Mucosa of descending colon (tissue), 3 donors: Measurements from ENCODE around the gene SULT1A1. TPM values are rescaled to one million over a fixed set of nuclear protein-coding genes. Genes with fewer than 3 reads are reported as not detected.
A peak's percentile ranks its signal among the peaks of the same experiment; 100 is the strongest.
"Not testable (repeated sequence)": the region's sequence is repeated elsewhere in the genome, so short reads cannot be mapped to it uniquely, and the experiment has no call there.

ENCODE experiments used
- ATAC-seq: fragments of 200-7000 bp; cut with Tn5 transposase; one replicate; pipeline ENCODE4 v1.9.1; 2020; ENCODE audit warnings: mild to moderate bottlenecking, moderate library complexity
- DNase-seq, 3 donors: peaks; one replicate each; pipeline ENCODE4 v3.0.0-alpha.2; 2020
- H3K36me3 ChIP-seq: fragments of 200-600 bp; one replicate; pipeline ENCODE4 v1.8.0; 2021; ENCODE audit warnings: low read depth, mild to moderate bottlenecking
- H3K4me1 ChIP-seq: fragments of 200-600 bp; one replicate; pipeline ENCODE4 v1.8.0; 2021; ENCODE audit warnings: low read depth, mild to moderate bottlenecking
- H3K4me3 ChIP-seq: fragments of 200-600 bp; one replicate; pipeline ENCODE4 v1.8.0; 2021; ENCODE audit warnings: mild to moderate bottlenecking
- H3K9me3 ChIP-seq: fragments of 200-600 bp; one replicate; pipeline ENCODE4 v1.8.0; 2021; ENCODE audit warnings: mild to moderate bottlenecking
- CTCF ChIP-seq: fragments of 200-600 bp; IDR thresholded peaks from one replicate; pipeline ENCODE4 v1.8.0; 2022; ENCODE audit warnings: antibody characterized with exemption, mild to moderate bottlenecking
- intact Hi-C, 2 donors: fragments of 100-400 bp; cut with DNase I in 1 of 2; cut with micrococcal nuclease in 1 of 2; formaldehyde crosslinking; loops; one replicate each; pipeline versions ENCODE4 v1.11.0 to v1.11.1; 2022; cut with DNase I, micrococcal nuclease
- total RNA-seq, 3 donors: library from RNA; stranded (reverse); fragmentation: NEBNext Ultra II Directional in 2 of 3; extraction: Animal tissue kit (Norgen Biotek cat#: 25700) in 2 of 3; gene quantifications; one replicate each; pipeline versions ENCODE4 v1.2.1 to v1.2.4, GENCODE V29; 2021 to 2023
- donor health status: DM: no; HTN: no; CAD: no; lungs with moderate emphysema.
- donor health status: DM: no; HTN: no; CAD: no.
- donor health status: DM: no; HTN: yes; CAD: no.

SULT1A1 gene
- total RNA-seq, 3 donors from 2014 or later, result 52.4 to 254 (median 138) TPM

GRCh38 chr16:28604186-28604565 is 5.7 kb downstream of the SULT1A1 start:
- Histone ChIP-seq H3K4me1 (peaks cover 1% of the 10 kb centered on the region), H3K4me3 (no peak overlapping the region), H3K36me3 (no peaks in the 10 kb centered on the region), H3K9me3 (no peaks in the 10 kb centered on the region)
- ATAC-seq (no peak), DNase-seq (no peak)
- intact Hi-C loops, result no loop called here
- no peak for TF ChIP-seq CTCF

DNA sequence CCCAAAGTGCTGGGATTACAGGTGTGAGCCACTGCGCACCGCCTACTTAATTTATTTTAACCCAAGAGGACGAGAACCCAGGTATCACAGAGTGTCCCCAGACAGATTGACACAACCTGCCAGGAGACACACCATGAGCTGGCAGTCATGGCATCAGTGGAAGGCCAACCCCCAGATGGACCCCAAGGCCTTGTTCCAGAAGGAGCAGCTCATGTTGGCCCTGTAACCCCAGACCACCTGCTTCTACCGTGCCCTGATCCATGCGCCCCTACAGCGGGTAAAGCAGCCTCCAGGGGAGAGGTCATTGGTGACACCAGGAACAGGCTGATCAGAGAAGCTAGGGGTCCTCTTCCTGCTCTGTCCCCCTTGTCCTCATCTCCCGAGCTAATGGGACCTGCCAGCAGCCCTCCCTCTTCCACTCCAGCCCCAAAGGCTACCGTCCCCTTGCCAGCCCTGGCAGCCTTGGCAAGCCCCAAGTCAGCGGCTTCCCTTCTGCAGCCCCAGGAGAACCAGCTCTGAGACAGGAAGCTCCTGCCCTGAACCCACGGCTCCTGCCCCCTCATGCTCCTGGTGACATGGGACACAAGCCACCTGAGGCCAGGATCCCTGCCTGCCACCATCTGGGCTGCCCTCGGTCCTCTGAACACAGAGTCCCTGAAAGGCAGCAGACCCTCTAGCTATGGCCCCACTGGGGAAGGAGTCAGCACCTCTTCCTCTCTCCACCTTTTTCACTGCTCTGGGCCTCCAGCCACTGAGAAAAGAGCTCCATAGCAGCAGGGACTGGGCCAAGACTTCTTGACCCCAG is 6.3 kb downstream of the SULT1A1 start:
- ATAC-seq (no peak), DNase-seq (no peak)
- TF ChIP-seq CTCF, result no peak
- H3K36me3 ChIP-seq, result no peaks in the 10 kb centered on the region
- intact Hi-C loops, result no loop called here
- H3K4me3 ChIP-seq, result no peak overlapping the region
- no peaks in the 10 kb centered on the region for H3K4me1 ChIP-seq
- no peaks in the 10 kb centered on the region for H3K9me3 ChIP-seq

GRCh38 chr16:28602529-28602928 is 7.3 kb downstream of the SULT1A1 start:
- Histone ChIP-seq H3K4me3 (no peak overlapping the region), H3K4me1 (peaks cover 7% of the 10 kb centered on the region), H3K36me3 (no peaks in the 10 kb centered on the region), H3K9me3 (no peaks in the 10 kb centered on the region)
- DNase-seq (no peak), ATAC-seq (no peak)
- intact Hi-C loops, result no loop called here
- no peak for TF ChIP-seq CTCF

DNA sequence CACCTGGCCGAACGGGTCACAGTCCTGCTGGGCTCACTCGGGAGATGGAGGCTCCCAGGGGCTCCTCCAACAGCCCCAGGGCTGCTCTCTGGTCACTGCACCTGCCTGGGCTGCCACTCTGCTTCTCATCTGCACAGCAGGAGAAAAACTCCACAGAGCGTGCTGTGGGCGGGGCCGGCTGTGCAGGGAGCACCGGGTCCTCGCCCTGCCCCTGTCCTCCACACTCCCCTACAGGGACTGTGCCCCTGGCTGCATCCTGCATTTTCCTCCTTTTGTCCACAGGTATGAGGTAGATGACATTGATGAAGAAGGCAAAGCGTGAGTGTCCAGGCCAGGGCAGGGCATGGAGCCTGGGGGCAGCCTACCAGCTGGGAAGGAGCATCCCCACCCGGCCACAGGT is 7.8 kb downstream of the SULT1A1 start:
- H3K4me3 ChIP-seq, intact Hi-C loops, ATAC-seq, DNase-seq, H3K4me1 ChIP-seq, H3K9me3 ChIP-seq, H3K36me3 ChIP-seq: not testable (repeated sequence)

DNA sequence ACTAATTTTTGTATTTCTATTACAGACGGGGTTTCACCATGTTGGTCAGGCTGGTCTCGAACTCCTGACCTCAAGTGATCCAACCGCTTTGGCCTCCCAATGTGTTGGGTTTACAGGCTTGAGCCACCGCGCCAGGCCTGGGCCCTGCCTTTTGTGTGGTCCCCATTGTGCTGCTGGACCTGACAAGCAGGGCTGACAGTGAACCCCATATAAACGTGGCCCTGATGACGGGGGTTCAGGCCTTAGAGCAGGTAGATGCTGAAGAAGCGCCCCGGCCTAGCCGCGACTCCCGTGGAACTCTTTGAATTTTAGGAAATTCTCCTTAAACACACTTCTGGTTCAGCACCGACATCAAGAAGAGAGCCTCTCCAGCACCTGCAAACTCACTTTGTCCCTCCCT is 8.3 kb downstream of the SULT1A1 start:
- intact Hi-C loops, DNase-seq, H3K9me3 ChIP-seq: not testable (repeated sequence)

GRCh38 chr16:28600965-28601364 is 8.9 kb downstream of the SULT1A1 start:
- DNase-seq, result not testable (repeated sequence)

More for the DNA sequence above, 8.3 kb downstream of the SULT1A1 start:
- ATAC-seq, H3K4me1 ChIP-seq, H3K4me3 ChIP-seq, H3K36me3 ChIP-seq: not testable (repeated sequence)

DNA sequence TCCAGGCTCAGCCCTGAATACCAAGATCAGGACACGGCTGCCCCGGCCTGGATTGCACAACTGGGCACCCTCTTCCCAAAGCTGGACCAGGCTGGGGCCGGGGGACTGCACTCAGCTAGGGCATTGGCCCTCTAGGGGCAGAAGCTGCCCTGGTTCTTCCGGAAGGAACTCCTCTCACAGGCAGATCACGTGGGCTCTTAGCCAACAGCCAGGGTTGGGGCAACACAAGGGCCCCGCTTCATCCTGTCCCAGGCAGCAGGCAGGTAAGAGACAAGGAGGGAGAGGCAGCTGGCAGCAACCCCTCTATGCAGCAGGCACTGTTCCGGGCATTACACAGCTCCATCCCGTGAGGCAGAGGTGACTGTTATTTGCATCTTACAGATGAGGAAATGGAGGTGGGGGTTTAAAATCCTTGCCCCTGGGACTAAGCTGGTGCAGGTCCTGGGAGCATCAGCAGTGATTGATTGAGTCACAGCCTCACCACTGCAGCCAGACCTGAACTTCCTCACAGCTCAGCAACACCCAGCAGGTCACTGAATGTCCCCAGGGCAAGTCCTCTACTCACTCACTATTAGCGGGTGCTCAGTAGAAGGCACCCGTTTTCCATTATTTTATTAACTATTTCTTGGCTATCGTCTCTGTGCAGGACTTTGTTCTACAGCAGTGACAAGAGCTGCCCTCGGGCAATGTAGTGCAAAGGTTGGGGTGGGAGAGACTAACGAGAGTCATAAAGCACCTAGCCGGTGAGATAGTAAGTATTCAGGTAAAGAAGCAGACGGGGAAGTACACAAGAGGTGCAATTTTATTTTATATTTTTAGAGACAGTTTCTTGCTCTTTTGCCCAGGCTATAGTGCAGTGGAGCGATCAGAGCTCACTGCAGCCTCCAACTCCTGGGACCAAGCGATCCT is 10.2 kb downstream of the SULT1A1 start:
- H3K4me1 ChIP-seq, H3K4me3 ChIP-seq, intact Hi-C loops, H3K36me3 ChIP-seq, H3K9me3 ChIP-seq, DNase-seq: not testable (repeated sequence)
- peak; percentile 82 for ATAC-seq

More at GRCh38 chr16:28600965-28601364, 8.9 kb downstream of the SULT1A1 start:
- H3K4me1 ChIP-seq, H3K36me3 ChIP-seq, intact Hi-C loops, ATAC-seq, H3K9me3 ChIP-seq, H3K4me3 ChIP-seq: not testable (repeated sequence)
